Fibroblast of lung (primary cell): Measurements from ENCODE around the gene PDLIM5.

Source experiments
- EZH2 ChIP-seq: IDR thresholded peaks from 2 replicates; pipeline ENCODE4 v1.5.1; 2012; ENCODE audit warnings: low read length, control low read depth, mild to moderate bottlenecking; ENCODE audit errors: missing control alignments
- TF ChIP-seq, protein P1 (sequence below), 2 donors: IDR thresholded peaks in 1 of 2; conservative IDR thresholded peaks in 1 of 2; 1 replicate in 1 of 2; 2 replicates in 1 of 2; pipeline ENCODE4 v1.5.1; 2011 to 2012; ENCODE audit warnings: low read length in 2 of 2, control low read depth in 1 of 2, inconsistent platforms in 1 of 2, low read depth in 1 of 2, mild to moderate bottlenecking in 1 of 2

DNA sequence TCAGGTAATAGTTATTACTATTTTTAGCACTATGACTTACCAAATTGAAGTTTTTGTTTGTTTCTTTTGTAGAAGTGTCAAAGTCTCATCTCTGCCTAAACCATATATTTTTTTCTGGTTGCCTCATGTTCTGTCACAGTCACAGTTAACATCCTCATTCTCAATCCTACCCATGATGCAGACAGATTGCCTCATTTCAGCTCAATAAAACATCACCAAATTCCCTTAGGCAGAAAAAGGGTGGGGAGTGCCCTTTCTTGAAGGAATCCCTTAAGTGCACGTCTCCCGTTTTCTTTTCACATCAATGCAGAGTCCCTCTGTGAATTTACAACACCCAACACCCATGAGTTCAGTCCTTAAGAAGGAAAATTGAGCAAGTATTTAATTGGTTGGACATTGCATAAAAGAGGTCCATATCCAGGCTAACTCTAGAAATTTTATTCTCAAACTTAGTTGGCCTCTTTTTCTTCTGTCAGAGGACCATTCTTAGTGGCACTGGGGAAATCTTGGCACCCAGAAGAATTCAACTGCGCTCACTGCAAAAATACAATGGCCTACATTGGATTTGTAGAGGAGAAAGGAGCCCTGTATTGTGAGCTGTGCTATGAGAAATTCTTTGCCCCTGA lies 202.4 kb downstream of the PDLIM5 start:
- TF ChIP-seq, protein P1, sequence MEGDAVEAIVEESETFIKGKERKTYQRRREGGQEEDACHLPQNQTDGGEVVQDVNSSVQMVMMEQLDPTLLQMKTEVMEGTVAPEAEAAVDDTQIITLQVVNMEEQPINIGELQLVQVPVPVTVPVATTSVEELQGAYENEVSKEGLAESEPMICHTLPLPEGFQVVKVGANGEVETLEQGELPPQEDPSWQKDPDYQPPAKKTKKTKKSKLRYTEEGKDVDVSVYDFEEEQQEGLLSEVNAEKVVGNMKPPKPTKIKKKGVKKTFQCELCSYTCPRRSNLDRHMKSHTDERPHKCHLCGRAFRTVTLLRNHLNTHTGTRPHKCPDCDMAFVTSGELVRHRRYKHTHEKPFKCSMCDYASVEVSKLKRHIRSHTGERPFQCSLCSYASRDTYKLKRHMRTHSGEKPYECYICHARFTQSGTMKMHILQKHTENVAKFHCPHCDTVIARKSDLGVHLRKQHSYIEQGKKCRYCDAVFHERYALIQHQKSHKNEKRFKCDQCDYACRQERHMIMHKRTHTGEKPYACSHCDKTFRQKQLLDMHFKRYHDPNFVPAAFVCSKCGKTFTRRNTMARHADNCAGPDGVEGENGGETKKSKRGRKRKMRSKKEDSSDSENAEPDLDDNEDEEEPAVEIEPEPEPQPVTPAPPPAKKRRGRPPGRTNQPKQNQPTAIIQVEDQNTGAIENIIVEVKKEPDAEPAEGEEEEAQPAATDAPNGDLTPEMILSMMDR (conservative IDR thresholded peaks at IDR 0.05 in 1 of 2, IDR thresholded peaks at IDR 0.05 in 1 of 2; ENCODE audit: low read depth in 1 of 2, low read length in 2 of 2): no peak
- TF ChIP-seq EZH2: no peak
